ENCODE results near the gene STK11IP. TPM values are rescaled to one million over a fixed set of nuclear protein-coding genes. Genes with fewer than 3 reads are reported as not detected.

STK11IP gene
- total RNA-seq, 4 donors from 2014 or later: 8.9 to 24.2 (median 14.3) TPM

GRCh38 chr2:219603771-219604170, 6.1 kb downstream of the STK11IP start:
- Histone ChIP-seq H3K36me3 (peaks cover 40 to 79% (median 70%) of the 10 kb centered on the region in 4 donors), H3K4me3 (no peak overlapping the region), H3K4me1 (peaks cover under 1 to 8% (median 2%) of the 10 kb centered on the region in 4 donors), H3K27me3 (no peaks in the 10 kb centered on the region), H3K27ac (replicated peaks in 1 of 4) (no peak overlapping the region), H3K9me3 (no peaks in the 10 kb centered on the region)
- intact Hi-C loops (cut with DNase I): no loop called here
- no peak for DNase-seq (ENCODE audit: extremely low spot score)
- TF ChIP-seq POLR2AphosphoS5 (IDR thresholded peaks at IDR 0.05): no peak
- no peak for TF ChIP-seq CTCF (IDR thresholded peaks at IDR 0.05)
- no peak for TF ChIP-seq EP300 (IDR thresholded peaks at IDR 0.05)
- 79% methylated on average over 5 of the region's 5 CpGs for WGBS

GRCh38 chr2:219605607-219605954, 7.9 kb downstream of the STK11IP start:
- TF ChIP-seq POLR2A (IDR thresholded peaks at IDR 0.05; ENCODE audit: low read depth): no peak
- DNase-seq (ENCODE audit: extremely low spot score): no peak

DNA sequence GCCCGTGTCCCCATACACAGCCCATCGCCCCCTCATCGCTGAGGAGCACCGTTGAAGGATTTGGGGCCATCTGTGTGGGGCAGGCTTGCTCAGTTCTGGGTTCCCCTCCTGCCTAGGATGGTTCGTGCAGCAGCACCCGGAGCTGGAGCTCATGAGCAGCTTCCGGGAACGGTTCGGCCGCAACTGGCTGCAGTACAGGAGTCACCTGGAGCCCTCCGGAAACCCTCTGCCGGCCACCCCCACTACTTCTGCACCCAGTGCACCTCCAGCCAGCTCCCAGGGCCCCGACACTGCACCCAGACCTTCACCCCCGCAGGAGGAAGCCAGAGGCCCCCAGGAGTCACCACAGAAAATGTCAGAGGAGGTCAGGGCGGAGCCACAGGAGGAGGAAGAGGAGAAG, 10.3 kb downstream of the STK11IP start:
- intact Hi-C loops (cut with DNase I): no loop called here
- Histone ChIP-seq H3K27me3 (no peaks in the 10 kb centered on the region), H3K4me1 (peaks cover 0 to 17% (median 15%) of the 10 kb centered on the region in 4 donors), H3K27ac (replicated peaks in 1 of 4) (no peak overlapping the region), H3K4me3 (no peak overlapping the region), H3K9me3 (no peaks in the 10 kb centered on the region), H3K36me3 (peaks cover 41 to 95% (median 81%) of the 10 kb centered on the region in 4 donors)
- 91% methylated on average over 14 of the region's 15 CpGs for WGBS
- no peak for DNase-seq (ENCODE audit: extremely low spot score)
- TF ChIP-seq EP300 (IDR thresholded peaks at IDR 0.05) (no peak), CTCF (IDR thresholded peaks at IDR 0.05) (no peak), POLR2A (IDR thresholded peaks at IDR 0.05; ENCODE audit: low read depth) (no peak), POLR2AphosphoS5 (IDR thresholded peaks at IDR 0.05) (no peak)

More at GRCh38 chr2:219605607-219605954, 7.9 kb downstream of the STK11IP start:
- Histone ChIP-seq H3K36me3 (peaks cover 44 to 91% (median 80%) of the 10 kb centered on the region in 4 donors), H3K4me1 (peaks cover 0 to 16% (median 15%) of the 10 kb centered on the region in 4 donors), H3K4me3 (no peak overlapping the region), H3K9me3 (no peaks in the 10 kb centered on the region), H3K27ac (replicated peaks in 1 of 4) (no peak overlapping the region), H3K27me3 (no peaks in the 10 kb centered on the region)
- intact Hi-C loops (cut with DNase I): no loop called here
- 90% methylated on average over 6 of the region's 6 CpGs for WGBS

GRCh38 chr2:219608399-219608964, 10.8 kb downstream of the STK11IP start:
- no peaks in the 10 kb centered on the region for H3K9me3 ChIP-seq
- H3K4me1 ChIP-seq: peaks cover 0 to 17% (median 15%) of the 10 kb centered on the region in 4 donors
- H3K27me3 ChIP-seq: no peaks in the 10 kb centered on the region
- intact Hi-C loops (cut with DNase I): no loop called here
- peaks cover 41 to 90% (median 76%) of the 10 kb centered on the region in 4 donors for H3K36me3 ChIP-seq
- peak overlapping the region in 3 of 4 donors; percentile 75 to 77 (median 77) for H3K27ac ChIP-seq (replicated peaks in 1 of 4)
- TF ChIP-seq CTCF (IDR thresholded peaks at IDR 0.05): no peak
- TF ChIP-seq EP300 (IDR thresholded peaks at IDR 0.05): no peak
- TF ChIP-seq POLR2A (IDR thresholded peaks at IDR 0.05; ENCODE audit: low read depth): no peak
- TF ChIP-seq POLR2AphosphoS5 (IDR thresholded peaks at IDR 0.05): no peak
- WGBS: 87% methylated on average over 15 of the region's 15 CpGs
- DNase-seq (ENCODE audit: extremely low spot score): no peak
- H3K4me3 ChIP-seq: no peak overlapping the region

DNA sequence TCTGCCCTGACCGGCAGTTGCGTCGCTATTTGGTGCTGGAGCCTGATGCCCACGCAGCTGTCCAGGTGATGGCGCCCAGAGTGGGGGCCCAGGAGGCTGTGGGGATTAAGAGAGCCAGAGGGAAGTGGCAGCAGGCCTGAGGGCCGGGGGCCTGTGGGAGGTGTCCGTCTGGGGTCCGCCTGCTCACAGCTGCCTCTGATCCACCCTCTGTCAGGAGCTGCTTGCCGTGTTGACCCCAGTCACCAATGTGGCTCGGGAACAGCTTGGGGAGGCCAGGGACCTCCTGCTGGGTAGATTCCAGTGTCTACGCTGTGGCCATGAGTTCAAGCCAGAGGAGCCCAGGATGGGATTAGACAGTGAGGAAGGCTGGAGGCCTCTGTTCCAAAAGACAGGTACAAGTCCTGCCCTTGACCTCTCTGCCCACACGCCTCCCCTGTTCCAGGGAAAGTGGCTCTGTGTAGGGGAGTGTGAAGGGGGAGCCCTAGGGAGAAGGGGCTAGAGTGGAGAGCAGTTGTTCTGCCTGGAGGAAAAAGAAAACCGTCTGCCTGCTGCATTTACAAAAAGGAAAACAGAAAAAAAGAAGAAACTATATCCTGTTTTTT, 11.6 kb downstream of the STK11IP start:
- TF ChIP-seq POLR2A (IDR thresholded peaks at IDR 0.05; ENCODE audit: low read depth): no peak
- TF ChIP-seq CTCF (IDR thresholded peaks at IDR 0.05): no peak
- no peak for TF ChIP-seq EP300 (IDR thresholded peaks at IDR 0.05)
- no peak for TF ChIP-seq POLR2AphosphoS5 (IDR thresholded peaks at IDR 0.05)
- Histone ChIP-seq H3K27me3 (no peaks in the 10 kb centered on the region), H3K36me3 (peaks cover 48 to 90% (median 77%) of the 10 kb centered on the region in 4 donors), H3K4me3 (no peak overlapping the region), H3K27ac (replicated peaks in 1 of 4) (peak overlapping the region; percentile 65 to 77 (median 76)), H3K9me3 (no peaks in the 10 kb centered on the region), H3K4me1 (peaks cover 0 to 17% (median 15%) of the 10 kb centered on the region in 4 donors)
- intact Hi-C loops (cut with DNase I): no loop called here
- WGBS: 85% methylated on average over 5 of the region's 13 CpGs
- DNase-seq (ENCODE audit: extremely low spot score): no peak
